SK-N-SH treated with all-trans-retinoic acid at 6 μM for 48 hours (cell line): Measurements from ENCODE around the gene LEFTY1.

Experiments
- CSDC2 ChIP-seq: fragments of 250-450 bp; sonication (Bioruptor Pico); IDR thresholded peaks from 2 replicates; pipeline ENCODE4 v1.5.0; 2020; ENCODE audit warnings: mild to moderate bottlenecking, moderate library complexity
- ISL1 ChIP-seq: fragments of 250-450 bp; sonication (Bioruptor Pico); IDR thresholded peaks from 2 replicates; pipeline ENCODE4 v2.1.2; 2022; ENCODE audit warnings: mild to moderate bottlenecking, moderate library complexity
- ZC3H10 ChIP-seq: fragments of 250-450 bp; sonication (Bioruptor Pico); IDR thresholded peaks from 2 replicates; pipeline ENCODE4 v1.5.1; 2021; ENCODE audit warnings: mild to moderate bottlenecking, moderate library complexity
- TF ChIP-seq, protein P1 (sequence below): fragments of 250-450 bp; sonication (Bioruptor Pico); IDR thresholded peaks from 2 replicates; pipeline ENCODE4 v1.8.0; 2020; ENCODE audit warnings: mild to moderate bottlenecking, moderate library complexity, borderline replicate concordance
- TF ChIP-seq, protein P2 (sequence below): fragments of 250-450 bp; sonication (Bioruptor Pico); IDR thresholded peaks from 2 replicates; pipeline ENCODE4 v1.5.0; 2020; ENCODE audit warnings: mild to moderate bottlenecking, moderate library complexity

DNA sequence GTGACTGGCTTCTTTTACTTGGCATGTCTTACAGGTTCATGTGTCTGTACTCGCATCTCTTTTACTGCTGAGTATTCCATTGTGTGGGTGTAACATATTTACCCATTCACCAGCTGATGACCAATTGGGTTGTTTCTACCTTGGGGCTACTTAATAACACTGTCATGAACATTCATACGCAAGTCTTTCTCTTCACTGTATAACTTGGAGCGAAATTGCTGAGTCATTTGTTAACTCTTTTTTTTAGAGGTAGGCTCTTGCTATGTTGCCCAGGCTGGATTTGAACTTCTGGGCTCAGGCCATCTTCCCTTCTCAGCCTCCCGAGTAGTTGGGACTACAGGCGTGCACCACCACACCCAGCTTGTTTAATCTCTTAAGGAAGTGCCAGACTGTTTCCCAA lies 28.6 kb upstream of the LEFTY1 start:
- TF ChIP-seq ZC3H10 (CRISPR knock-in tag): no peak
- TF ChIP-seq, protein P1, sequence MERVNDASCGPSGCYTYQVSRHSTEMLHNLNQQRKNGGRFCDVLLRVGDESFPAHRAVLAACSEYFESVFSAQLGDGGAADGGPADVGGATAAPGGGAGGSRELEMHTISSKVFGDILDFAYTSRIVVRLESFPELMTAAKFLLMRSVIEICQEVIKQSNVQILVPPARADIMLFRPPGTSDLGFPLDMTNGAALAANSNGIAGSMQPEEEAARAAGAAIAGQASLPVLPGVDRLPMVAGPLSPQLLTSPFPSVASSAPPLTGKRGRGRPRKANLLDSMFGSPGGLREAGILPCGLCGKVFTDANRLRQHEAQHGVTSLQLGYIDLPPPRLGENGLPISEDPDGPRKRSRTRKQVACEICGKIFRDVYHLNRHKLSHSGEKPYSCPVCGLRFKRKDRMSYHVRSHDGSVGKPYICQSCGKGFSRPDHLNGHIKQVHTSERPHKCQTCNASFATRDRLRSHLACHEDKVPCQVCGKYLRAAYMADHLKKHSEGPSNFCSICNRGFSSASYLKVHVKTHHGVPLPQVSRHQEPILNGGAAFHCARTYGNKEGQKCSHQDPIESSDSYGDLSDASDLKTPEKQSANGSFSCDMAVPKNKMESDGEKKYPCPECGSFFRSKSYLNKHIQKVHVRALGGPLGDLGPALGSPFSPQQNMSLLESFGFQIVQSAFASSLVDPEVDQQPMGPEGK (CRISPR knock-in tag): no peak
- TF ChIP-seq CSDC2 (CRISPR knock-in tag): no peak
- TF ChIP-seq, protein P2, sequence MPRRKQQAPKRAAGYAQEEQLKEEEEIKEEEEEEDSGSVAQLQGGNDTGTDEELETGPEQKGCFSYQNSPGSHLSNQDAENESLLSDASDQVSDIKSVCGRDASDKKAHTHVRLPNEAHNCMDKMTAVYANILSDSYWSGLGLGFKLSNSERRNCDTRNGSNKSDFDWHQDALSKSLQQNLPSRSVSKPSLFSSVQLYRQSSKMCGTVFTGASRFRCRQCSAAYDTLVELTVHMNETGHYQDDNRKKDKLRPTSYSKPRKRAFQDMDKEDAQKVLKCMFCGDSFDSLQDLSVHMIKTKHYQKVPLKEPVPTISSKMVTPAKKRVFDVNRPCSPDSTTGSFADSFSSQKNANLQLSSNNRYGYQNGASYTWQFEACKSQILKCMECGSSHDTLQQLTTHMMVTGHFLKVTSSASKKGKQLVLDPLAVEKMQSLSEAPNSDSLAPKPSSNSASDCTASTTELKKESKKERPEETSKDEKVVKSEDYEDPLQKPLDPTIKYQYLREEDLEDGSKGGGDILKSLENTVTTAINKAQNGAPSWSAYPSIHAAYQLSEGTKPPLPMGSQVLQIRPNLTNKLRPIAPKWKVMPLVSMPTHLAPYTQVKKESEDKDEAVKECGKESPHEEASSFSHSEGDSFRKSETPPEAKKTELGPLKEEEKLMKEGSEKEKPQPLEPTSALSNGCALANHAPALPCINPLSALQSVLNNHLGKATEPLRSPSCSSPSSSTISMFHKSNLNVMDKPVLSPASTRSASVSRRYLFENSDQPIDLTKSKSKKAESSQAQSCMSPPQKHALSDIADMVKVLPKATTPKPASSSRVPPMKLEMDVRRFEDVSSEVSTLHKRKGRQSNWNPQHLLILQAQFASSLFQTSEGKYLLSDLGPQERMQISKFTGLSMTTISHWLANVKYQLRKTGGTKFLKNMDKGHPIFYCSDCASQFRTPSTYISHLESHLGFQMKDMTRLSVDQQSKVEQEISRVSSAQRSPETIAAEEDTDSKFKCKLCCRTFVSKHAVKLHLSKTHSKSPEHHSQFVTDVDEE (CRISPR knock-in tag): no peak
- no peak for TF ChIP-seq ISL1
